Measurements from ENCODE around the gene MYH13.

- TF ChIP-seq, protein P1, sequence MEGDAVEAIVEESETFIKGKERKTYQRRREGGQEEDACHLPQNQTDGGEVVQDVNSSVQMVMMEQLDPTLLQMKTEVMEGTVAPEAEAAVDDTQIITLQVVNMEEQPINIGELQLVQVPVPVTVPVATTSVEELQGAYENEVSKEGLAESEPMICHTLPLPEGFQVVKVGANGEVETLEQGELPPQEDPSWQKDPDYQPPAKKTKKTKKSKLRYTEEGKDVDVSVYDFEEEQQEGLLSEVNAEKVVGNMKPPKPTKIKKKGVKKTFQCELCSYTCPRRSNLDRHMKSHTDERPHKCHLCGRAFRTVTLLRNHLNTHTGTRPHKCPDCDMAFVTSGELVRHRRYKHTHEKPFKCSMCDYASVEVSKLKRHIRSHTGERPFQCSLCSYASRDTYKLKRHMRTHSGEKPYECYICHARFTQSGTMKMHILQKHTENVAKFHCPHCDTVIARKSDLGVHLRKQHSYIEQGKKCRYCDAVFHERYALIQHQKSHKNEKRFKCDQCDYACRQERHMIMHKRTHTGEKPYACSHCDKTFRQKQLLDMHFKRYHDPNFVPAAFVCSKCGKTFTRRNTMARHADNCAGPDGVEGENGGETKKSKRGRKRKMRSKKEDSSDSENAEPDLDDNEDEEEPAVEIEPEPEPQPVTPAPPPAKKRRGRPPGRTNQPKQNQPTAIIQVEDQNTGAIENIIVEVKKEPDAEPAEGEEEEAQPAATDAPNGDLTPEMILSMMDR (IDR thresholded peaks at IDR 0.05; ENCODE audit: low read length): peak; percentile 60
- no peak for TF ChIP-seq EZH2phosphoT487 (IDR thresholded peaks at IDR 0.05; ENCODE audit: low read length)
Observed at GRCh38 chr17:10295728-10296343, 77.0 kb downstream of the MYH13 start.
